ENCODE measurements around the gene DGKE. TPM values are rescaled to one million over a fixed set of nuclear protein-coding genes. Genes with fewer than 3 reads are reported as not detected.

DGKE gene
- total RNA-seq, 8 experiments from 2014 or later, result 3.2 to 12.8 (median 9.8) TPM

DNA sequence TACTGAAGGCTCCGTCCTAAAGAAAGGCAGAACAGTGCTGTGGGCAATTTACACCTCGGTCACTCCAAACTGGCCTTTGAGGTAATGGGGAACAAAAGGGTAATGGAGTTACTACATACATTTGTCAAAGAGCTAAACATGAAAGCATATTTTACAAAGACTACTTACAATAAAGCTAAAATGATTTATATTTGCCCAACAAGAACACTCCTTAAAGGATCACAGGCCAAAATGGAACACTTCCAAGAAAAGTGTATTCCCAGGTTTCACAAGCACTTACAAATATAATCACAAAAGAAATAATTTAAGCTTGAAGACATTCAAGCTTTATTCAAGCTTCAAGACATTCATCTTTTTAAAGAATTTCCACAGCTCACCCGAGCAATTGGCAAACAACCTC, 29.5 kb upstream of the DGKE start:
- Histone ChIP-seq H3K4me1 (replicated peaks in 1 of 2) (peaks cover 11 to 13% of the 10 kb centered on the region in 2 donors), H3K27ac (no peak overlapping the region), H3K4me3 (no peak overlapping the region)
- 49 to 100% (median 73%) methylated on average over 1 to 3 of the region's 3 CpGs; no CpG with 5 or more reads in 1 of the 10 experiments for WGBS, 10 experiments
- in situ Hi-C loops (cut with MboI; ENCODE audit: low pct_unique_long_range_greater_than_20kb in 2 of 9, low sequenced_read_pairs in 9 of 9, unreplicated experiment in 9 of 9), result loop anchor here in 2 of 9 experiments (25.0 kb wide), 1 partner anchor 133 kb away; no protein-coding TSS in a partner anchor
- peak in 1 of 8 experiments; percentile 39 for ATAC-seq (replicated peaks in 6 of 8)

DNA sequence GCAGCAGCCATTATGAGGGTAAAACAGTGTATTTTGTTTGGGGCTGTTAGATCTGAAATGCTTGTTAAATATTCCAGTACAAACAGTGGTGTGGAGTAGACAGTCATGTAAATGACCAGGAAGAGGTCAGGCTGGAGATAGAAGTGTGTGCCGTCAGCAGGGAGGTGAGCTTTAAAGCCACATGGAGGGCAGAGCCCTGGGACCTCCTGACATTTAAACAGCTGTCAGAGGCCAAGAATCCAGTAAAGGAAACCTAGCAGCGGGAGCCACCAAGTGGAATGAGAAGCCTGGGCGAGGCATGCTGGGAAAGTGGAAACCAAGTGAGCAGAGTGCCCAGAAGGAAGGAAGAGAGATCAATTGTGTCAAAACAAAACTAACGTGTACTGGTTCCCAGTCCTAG, 27.0 kb upstream of the DGKE start:
- Histone ChIP-seq H3K4me1 (replicated peaks in 1 of 2) (peaks cover 11 to 13% of the 10 kb centered on the region in 2 donors), H3K27ac (no peak overlapping the region), H3K4me3 (no peak overlapping the region)
- in situ Hi-C loops (cut with MboI; ENCODE audit: low pct_unique_long_range_greater_than_20kb in 2 of 9, low sequenced_read_pairs in 9 of 9, unreplicated experiment in 9 of 9), result loop anchor here in 2 of 9 experiments (25.0 kb wide), 1 partner anchor 130 kb away; no protein-coding TSS in a partner anchor
- WGBS, 10 experiments, result 90 to 95% methylated on average over 2 to 4 of the region's 4 CpGs; no CpG with 5 or more reads in 8 of the 10 experiments
- ATAC-seq (replicated peaks in 6 of 8), result no peak

GRCh38 chr17:56807723-56808122, 26.2 kb upstream of the DGKE start:
- Histone ChIP-seq H3K27ac (no peak overlapping the region), H3K4me3 (no peak overlapping the region), H3K4me1 (replicated peaks in 1 of 2) (peaks cover 11 to 13% of the 10 kb centered on the region in 2 donors)
- no peak for ATAC-seq (replicated peaks in 6 of 8)
- 80 to 100% (median 97%) methylated on average over 1 to 3 of the region's 3 CpGs; no CpG with 5 or more reads in 2 of the 10 experiments for WGBS, 10 experiments
- in situ Hi-C loops (cut with MboI; ENCODE audit: low pct_unique_long_range_greater_than_20kb in 2 of 9, low sequenced_read_pairs in 9 of 9, unreplicated experiment in 9 of 9), result loop anchor here in 2 of 9 experiments (25.0 kb wide), 1 partner anchor 130 kb away; no protein-coding TSS in a partner anchor

DNA sequence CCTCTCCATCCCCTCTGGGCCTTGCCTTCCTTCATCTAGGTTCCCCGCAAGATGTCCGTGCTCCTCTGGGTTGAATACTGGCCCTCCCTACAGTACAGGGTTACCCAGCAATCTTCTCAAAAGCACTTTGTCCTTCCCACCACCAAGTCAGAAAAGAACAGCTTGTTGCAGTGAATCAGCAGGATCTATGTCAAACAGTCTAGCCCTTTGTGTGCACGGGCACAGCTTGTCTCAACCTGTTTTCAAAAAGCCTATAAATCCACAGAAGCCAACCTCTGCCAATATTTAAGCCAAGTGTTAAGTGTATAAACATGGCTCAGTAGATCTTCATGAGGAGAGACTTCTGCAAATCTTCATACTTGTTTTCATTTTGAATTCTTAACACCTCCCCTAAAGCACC, 25.4 kb upstream of the DGKE start:
- 0 to 100% (median 50%) methylated on average over 1 to 3 of the region's 3 CpGs; no CpG with 5 or more reads in 3 of the 10 experiments for WGBS, 10 experiments
- Histone ChIP-seq H3K4me3 (no peak overlapping the region), H3K4me1 (replicated peaks in 1 of 2) (peaks cover 11 to 13% of the 10 kb centered on the region in 2 donors), H3K27ac (no peak overlapping the region)
- in situ Hi-C loops (cut with MboI; ENCODE audit: low pct_unique_long_range_greater_than_20kb in 2 of 9, low sequenced_read_pairs in 9 of 9, unreplicated experiment in 9 of 9), result loop anchor here in 2 of 9 experiments (25.0 kb wide), 1 partner anchor 129 kb away; no protein-coding TSS in a partner anchor
- peak in 5 of 8 experiments; percentile 42 to 86 (median 73) for ATAC-seq (replicated peaks in 6 of 8)

GRCh38 chr17:56809106-56809819, 24.7 kb upstream of the DGKE start:
- in situ Hi-C loops (cut with MboI; ENCODE audit: low pct_unique_long_range_greater_than_20kb in 2 of 9, low sequenced_read_pairs in 9 of 9, unreplicated experiment in 9 of 9), result loop anchor here in 2 of 9 experiments (25.0 kb wide), 1 partner anchor 128 kb away; no protein-coding TSS in a partner anchor
- H3K4me3 ChIP-seq, result no peak overlapping the region
- 60 to 100% (median 88%) methylated on average over 1 to 7 of the region's 9 CpGs for WGBS, 10 experiments
- H3K27ac ChIP-seq, result no peak overlapping the region
- ATAC-seq (replicated peaks in 6 of 8), result peak in 2 of 8 experiments; percentile 3 to 5
- peaks cover 8 to 13% of the 10 kb centered on the region in 2 donors for H3K4me1 ChIP-seq (replicated peaks in 1 of 2)

- 100% methylated on average over 1 of the region's 1 CpG; no CpG with 5 or more reads in 9 of the 10 experiments for WGBS, 10 experiments
- Histone ChIP-seq H3K27ac (no peak overlapping the region), H3K4me1 (replicated peaks in 1 of 2) (peaks cover 8 to 13% of the 10 kb centered on the region in 2 donors), H3K4me3 (no peak overlapping the region)
- in situ Hi-C loops (cut with MboI; ENCODE audit: low pct_unique_long_range_greater_than_20kb in 2 of 9, low sequenced_read_pairs in 9 of 9, unreplicated experiment in 9 of 9), result loop anchor here in 2 of 9 experiments (25.0 kb wide), 1 partner anchor 128 kb away; no protein-coding TSS in a partner anchor
- ATAC-seq (replicated peaks in 6 of 8), result no peak
These were observed 24.2 kb upstream of the DGKE start for GRCh38 chr17:56809820-56810179.

DNA sequence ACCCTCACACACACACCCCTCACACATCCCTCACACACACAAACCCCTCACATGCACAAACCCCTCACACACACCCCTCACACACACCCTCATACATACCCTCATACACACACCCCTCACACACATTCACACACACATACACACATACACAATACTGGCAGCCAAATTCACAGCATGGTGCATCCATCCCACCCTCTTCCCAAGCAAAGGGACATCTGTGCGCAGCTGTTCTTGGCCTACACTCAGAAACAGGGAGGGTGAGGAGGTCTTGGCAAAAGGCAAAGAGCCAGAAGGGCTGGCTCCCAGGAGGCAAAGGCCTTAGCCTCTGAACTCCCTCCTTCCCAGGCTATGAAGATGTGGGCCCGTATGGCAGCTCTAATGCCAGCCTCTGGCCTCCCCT, 23.6 kb upstream of the DGKE start:
- Histone ChIP-seq H3K4me3 (no peak overlapping the region), H3K27ac (no peak overlapping the region), H3K4me1 (replicated peaks in 1 of 2) (peaks cover 8 to 13% of the 10 kb centered on the region in 2 donors)
- in situ Hi-C loops (cut with MboI; ENCODE audit: low pct_unique_long_range_greater_than_20kb in 2 of 9, low sequenced_read_pairs in 9 of 9, unreplicated experiment in 9 of 9), result loop anchor here in 2 of 9 experiments (25.0 kb wide), 1 partner anchor 127 kb away; no protein-coding TSS in a partner anchor
- ATAC-seq (replicated peaks in 6 of 8), result no peak
- 67% methylated on average over 1 of the region's 2 CpGs; no CpG with 5 or more reads in 9 of the 10 experiments for WGBS, 10 experiments

DNA sequence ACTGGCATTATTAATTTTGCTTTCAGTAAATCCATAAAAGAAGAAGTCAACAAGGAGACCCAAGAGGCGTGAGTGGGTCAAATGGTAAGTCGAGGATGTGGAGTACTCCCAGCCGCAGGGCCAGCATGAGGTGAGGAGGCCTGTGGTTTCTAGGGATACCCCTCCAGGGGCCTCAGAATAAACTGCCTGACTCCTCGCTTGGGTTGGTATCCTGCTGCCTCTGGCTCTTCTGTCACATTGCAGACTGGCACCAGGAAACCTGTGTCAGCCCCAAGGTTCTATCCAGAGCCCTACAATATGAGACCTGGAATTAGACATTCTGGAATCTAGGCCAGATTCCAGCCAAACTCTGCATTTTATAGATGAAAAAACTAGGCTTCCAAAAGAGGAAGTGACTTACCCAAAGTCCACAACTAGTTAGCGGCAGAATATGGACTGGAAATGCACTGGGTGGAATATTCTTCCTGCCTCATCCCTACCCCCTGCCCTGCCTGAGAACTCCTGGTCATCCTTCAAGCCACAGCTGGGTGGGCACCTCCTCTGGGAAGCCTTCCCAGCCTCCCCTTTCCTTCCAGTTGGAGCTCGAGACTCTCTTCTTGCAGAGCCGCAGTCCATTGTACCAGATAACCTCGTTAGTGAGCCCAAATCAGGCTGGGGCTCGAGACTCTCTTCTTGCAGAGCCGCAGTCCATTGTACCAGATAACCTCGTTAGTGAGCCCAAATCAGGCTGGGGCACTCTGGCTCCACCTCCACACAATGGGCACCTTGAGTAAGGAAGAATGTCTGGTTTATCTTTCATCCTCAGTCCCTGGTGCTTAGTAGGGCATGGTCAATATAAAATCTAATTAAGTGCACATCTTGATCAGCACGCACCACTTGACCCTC, 22.8 kb upstream of the DGKE start:
- Histone ChIP-seq H3K27ac (no peak overlapping the region), H3K4me1 (replicated peaks in 1 of 2) (peaks cover 8 to 13% of the 10 kb centered on the region in 2 donors), H3K4me3 (no peak overlapping the region)
- in situ Hi-C loops (cut with MboI; ENCODE audit: low pct_unique_long_range_greater_than_20kb in 2 of 9, low sequenced_read_pairs in 9 of 9, unreplicated experiment in 9 of 9), result loop anchor here in 2 of 9 experiments (25.0 kb wide), 1 partner anchor 126 kb away; no protein-coding TSS in a partner anchor
- WGBS, 10 experiments, result 67 to 100% (median 81%) methylated on average over 2 to 10 of the region's 12 CpGs; no CpG with 5 or more reads in 1 of the 10 experiments
- no peak for ATAC-seq (replicated peaks in 6 of 8)

DNA sequence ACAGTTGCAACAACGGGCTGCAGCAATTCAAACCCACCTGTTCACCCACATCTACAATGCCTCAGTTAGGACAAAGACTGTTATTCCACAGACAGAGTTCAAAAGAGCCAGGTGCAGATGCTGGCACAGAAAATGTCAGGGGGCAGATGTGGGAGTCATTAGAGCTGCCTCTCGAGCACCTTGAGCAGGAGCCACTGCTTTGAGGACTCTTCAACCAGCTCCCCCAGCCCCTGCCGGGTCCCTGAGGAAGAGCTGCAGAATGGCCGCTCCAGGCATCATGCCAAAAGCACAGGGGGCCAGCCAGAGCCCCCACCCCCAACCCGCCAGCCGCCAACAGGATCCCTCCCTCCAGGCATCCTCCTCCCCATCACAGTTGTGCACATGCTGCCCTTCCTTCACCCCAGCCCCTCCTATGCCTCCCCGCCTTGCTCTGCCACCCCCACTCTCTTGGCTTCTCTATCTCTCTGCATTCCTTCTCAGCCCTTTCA, 21.0 kb upstream of the DGKE start:
- H3K27ac ChIP-seq, result no peak overlapping the region
- 0 to 83% (median 40%) methylated on average over 1 of the region's 7 CpGs; no CpG with 5 or more reads in 7 of the 10 experiments for WGBS, 10 experiments
- in situ Hi-C loops (cut with MboI; ENCODE audit: low pct_unique_long_range_greater_than_20kb in 2 of 9, low sequenced_read_pairs in 9 of 9, unreplicated experiment in 9 of 9), result loop anchor here in 2 of 9 experiments (25.0 kb wide), 1 partner anchor 124 kb away; no protein-coding TSS in a partner anchor
- ATAC-seq (replicated peaks in 6 of 8), result peak in 1 of 8 experiments; percentile 16
- H3K4me3 ChIP-seq, result no peak overlapping the region
- H3K4me1 ChIP-seq (replicated peaks in 1 of 2), result peaks cover 8 to 13% of the 10 kb centered on the region in 2 donors

GRCh38 chr17:56815711-56816110, 18.2 kb upstream of the DGKE start:
- no peak overlapping the region for H3K27ac ChIP-seq
- WGBS, 10 experiments, result 57 to 96% (median 86%) methylated on average over 2 to 6 of the region's 6 CpGs; no CpG with 5 or more reads in 3 of the 10 experiments
- in situ Hi-C loops (cut with MboI; ENCODE audit: low pct_unique_long_range_greater_than_20kb in 2 of 9, low sequenced_read_pairs in 9 of 9, unreplicated experiment in 9 of 9), result loop anchor here in 2 of 9 experiments (25.0 kb wide), 1 partner anchor 122 kb away; no protein-coding TSS in a partner anchor
- peaks cover 0 to 4% of the 10 kb centered on the region in 2 donors for H3K4me1 ChIP-seq (replicated peaks in 1 of 2)
- no peak for ATAC-seq (replicated peaks in 6 of 8)
- no peak overlapping the region for H3K4me3 ChIP-seq

DNA sequence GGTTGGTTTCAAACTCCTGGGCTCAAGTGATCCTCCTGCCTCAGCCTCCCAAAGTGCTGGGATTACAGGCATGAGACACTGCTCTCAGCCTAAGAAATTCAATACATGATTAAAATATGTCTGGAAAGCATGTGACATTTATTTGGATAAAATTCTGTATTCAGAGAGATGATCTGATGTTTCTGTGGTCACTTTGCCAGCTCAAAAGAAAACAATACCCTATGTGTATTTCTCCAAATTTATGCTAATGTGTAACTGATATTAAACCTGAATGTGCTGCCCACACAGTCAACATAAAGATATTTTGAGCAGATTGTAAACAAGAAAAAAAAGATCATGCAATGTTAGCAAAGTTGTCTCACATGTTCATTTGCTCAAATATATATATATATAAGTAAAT, 16.9 kb upstream of the DGKE start:
- H3K4me3 ChIP-seq, result no peak overlapping the region
- in situ Hi-C loops (cut with MboI; ENCODE audit: low pct_unique_long_range_greater_than_20kb in 2 of 9, low sequenced_read_pairs in 9 of 9, unreplicated experiment in 9 of 9), result loop anchor here in 2 of 9 experiments (25.0 kb wide), 1 partner anchor 120 kb away; no protein-coding TSS in a partner anchor
- no peak overlapping the region for H3K27ac ChIP-seq
- peaks cover 0 to 4% of the 10 kb centered on the region in 2 donors for H3K4me1 ChIP-seq (replicated peaks in 1 of 2)
- no peak for ATAC-seq (replicated peaks in 6 of 8)

GRCh38 chr17:56819030-56819429, 14.9 kb upstream of the DGKE start:
- no peak overlapping the region for H3K27ac ChIP-seq
- peaks cover 0 to 4% of the 10 kb centered on the region in 2 donors for H3K4me1 ChIP-seq (replicated peaks in 1 of 2)
- in situ Hi-C loops (cut with MboI; ENCODE audit: low pct_unique_long_range_greater_than_20kb in 2 of 9, low sequenced_read_pairs in 9 of 9, unreplicated experiment in 9 of 9), result loop anchor here in 2 of 9 experiments (25.0 kb wide), 1 partner anchor 118 kb away; no protein-coding TSS in a partner anchor
- ATAC-seq (replicated peaks in 6 of 8), result no peak
- no peak overlapping the region for H3K4me3 ChIP-seq
- 83 to 100% (median 100%) methylated on average over 1 to 2 of the region's 2 CpGs; no CpG with 5 or more reads in 2 of the 10 experiments for WGBS, 10 experiments
